Colonic mucosa (tissue), 4 donors: ENCODE data around the gene MYO3A. TPM values are rescaled to one million over a fixed set of nuclear protein-coding genes. Genes with fewer than 3 reads are reported as not detected.

Experiments used
- DNase-seq: peaks from one replicate; pipeline ENCODE4 v3.0.0-alpha.2; 2020
- H3K27ac ChIP-seq: fragments of 200-600 bp; one replicate; pipeline ENCODE4 v1.8.0; 2021
- H3K27me3 ChIP-seq: fragments of 200-600 bp; one replicate; pipeline ENCODE4 v1.8.0; 2021
- H3K36me3 ChIP-seq: fragments of 200-600 bp; one replicate; pipeline ENCODE4 v1.8.0; 2021
- H3K4me1 ChIP-seq: fragments of 200-600 bp; one replicate; pipeline ENCODE4 v1.8.0; 2021; ENCODE audit warnings: mild to moderate bottlenecking
- H3K4me3 ChIP-seq: fragments of 200-600 bp; one replicate; pipeline ENCODE4 v1.8.0; 2021
- H3K9ac ChIP-seq, 2 donors: one replicate each; pipeline ENCODE4 v1.7.0; 2013; ENCODE audit warnings: control low read depth in 2 of 2, low read depth in 2 of 2, low read length in 2 of 2
- H3K9me3 ChIP-seq: fragments of 200-600 bp; one replicate; pipeline ENCODE4 v1.8.0; 2021
- CTCF ChIP-seq: fragments of 200-600 bp; IDR thresholded peaks from one replicate; pipeline ENCODE4 v1.8.0; 2022; ENCODE audit warnings: antibody characterized with exemption, mild to moderate bottlenecking
- intact Hi-C: fragments of 100-400 bp; cut with DNase I; formaldehyde crosslinking; loops from one replicate; pipeline ENCODE4 v1.14.1; 2022
- total RNA-seq, 2 donors: library from RNA; stranded (reverse); fragmentation: NEBNext Ultra II Directional in 1 of 2; extraction: Animal tissue kit (Norgen Biotek cat#: 25700) in 1 of 2; gene quantifications; one replicate each; pipeline ENCODE4 v1.2.1, GENCODE V29; 2021
- donor health status: healthy.
- donor health status: DM: no; HTN: no; CAD: no.
- donor health status: DM: no; HTN: no; CAD: no.

MYO3A gene
- total RNA-seq, 2 donors from 2014 or later: 0.37 to 1.4 TPM

GRCh38 chr10:26211781-26212444 lies 277.9 kb downstream of the MYO3A start:
- no peak overlapping the region for H3K4me3 ChIP-seq
- H3K4me1 ChIP-seq: no peaks in the 10 kb centered on the region
- H3K36me3 ChIP-seq: no peaks in the 10 kb centered on the region
- peaks cover 42% of the 10 kb centered on the region for H3K27me3 ChIP-seq
- TF ChIP-seq CTCF: no peak
- no peaks in the 10 kb centered on the region for H3K9me3 ChIP-seq
- intact Hi-C loops: no loop called here
- DNase-seq: no peak
- H3K27ac ChIP-seq: no peak overlapping the region
- H3K9ac ChIP-seq: no peak overlapping the region

- Histone ChIP-seq H3K27me3 (peaks cover 47% of the 10 kb centered on the region), H3K4me1 (no peaks in the 10 kb centered on the region), H3K27ac (no peak overlapping the region), H3K36me3 (no peaks in the 10 kb centered on the region), H3K4me3 (no peak overlapping the region), H3K9ac (no peak overlapping the region), H3K9me3 (no peaks in the 10 kb centered on the region)
- no peak for DNase-seq
- intact Hi-C loops: no loop called here
- TF ChIP-seq CTCF: no peak
These were observed 278.5 kb downstream of the MYO3A start for GRCh38 chr10:26212511-26212910.

GRCh38 chr10:26213157-26213800 lies 279.2 kb downstream of the MYO3A start:
- no peak overlapping the region for H3K9ac ChIP-seq
- H3K27me3 ChIP-seq: peaks cover 55% of the 10 kb centered on the region
- H3K36me3 ChIP-seq: no peaks in the 10 kb centered on the region
- no peak overlapping the region for H3K27ac ChIP-seq
- no peak for TF ChIP-seq CTCF
- intact Hi-C loops: no loop called here
- DNase-seq: no peak
- no peaks in the 10 kb centered on the region for H3K9me3 ChIP-seq
- H3K4me1 ChIP-seq: no peaks in the 10 kb centered on the region
- H3K4me3 ChIP-seq: no peak overlapping the region

- peaks cover 55% of the 10 kb centered on the region for H3K27me3 ChIP-seq
These were observed 280.0 kb downstream of the MYO3A start for GRCh38 chr10:26214004-26214403.

More at GRCh38 chr10:26214004-26214403, 280.0 kb downstream of the MYO3A start:
- intact Hi-C loops: no loop called here
- Histone ChIP-seq H3K27ac (no peak overlapping the region), H3K4me1 (no peaks in the 10 kb centered on the region), H3K36me3 (no peaks in the 10 kb centered on the region), H3K9ac (no peak overlapping the region), H3K9me3 (no peaks in the 10 kb centered on the region), H3K4me3 (no peak overlapping the region)
- no peak for DNase-seq
- TF ChIP-seq CTCF: no peak
